ENCODE data around the gene B3GNT8. TPM values are rescaled to one million over a fixed set of nuclear protein-coding genes. Genes with fewer than 3 reads are reported as not detected.

Gene B3GNT8
- total and polyA plus RNA-seq, 9 of the 15 experiments (the other 6 are each of a cell fraction or from before 2014, with no cell fraction given), result 0.11 to 2.9 (median 0.65) TPM; not detected in 2

- peak in 1 of 2 experiments; percentile 59; a peak in 3 of 4 replicates for TF ChIP-seq MAZ (CRISPR knock-in tag; conservative IDR thresholded peaks at IDR 0.05 in 1 of 2, IDR thresholded peaks at IDR 0.05 in 1 of 2)
- no peak for TF ChIP-seq ZNF282 (CRISPR knock-in tag; IDR thresholded peaks at IDR 0.05)
- TF ChIP-seq NRF1 (conservative IDR thresholded peaks at IDR 0.05 in 1 of 2, IDR thresholded peaks at IDR 0.05 in 1 of 2), result peak; percentile 99 to 100
- TF ChIP-seq THAP12 (CRISPR knock-in tag; IDR thresholded peaks at IDR 0.05), result 0 out of 2 replicates have a peak, but pooled peaks have one; percentile 47
- peak; percentile 77 to 94 (median 93) for TF ChIP-seq YY1 (IDR thresholded peaks at IDR 0.05; ENCODE audit: borderline replicate concordance in 1 of 3, control insufficient read depth in 1 of 3, extremely low read depth in 1 of 3, insufficient read depth in 3 of 3, insufficient read length in 1 of 3, insufficient replicate concordance in 2 of 3, low read depth in 1 of 3, low read length in 2 of 3)
- peak; percentile 52; the same call in 1 of the 2 replicates for TF ChIP-seq ZFX (CRISPR knock-in tag; IDR thresholded peaks at IDR 0.05)
- 0 out of 2 replicates have a peak, but pooled peaks have one; percentile 16 for TF ChIP-seq E2F1 (CRISPR knock-in tag; IDR thresholded peaks at IDR 0.05)
- peak; percentile 85 for TF ChIP-seq ELF2 (CRISPR knock-in tag; IDR thresholded peaks at IDR 0.05)
- TF ChIP-seq ZEB2 (IDR thresholded peaks at IDR 0.05), result no peak
- peak; percentile 80 for TF ChIP-seq RAD51 (IDR thresholded peaks at IDR 0.05; ENCODE audit: borderline replicate concordance, low read depth)
Measured at GRCh38 chr19:41397086-41398049, 29.8 kb downstream of the B3GNT8 start, which contains the start of the genes BCKDHA and EXOSC5 (continued).

Data from K562 (cell line).